Spleen (tissue), 7 donors: ENCODE results near the gene GRIA4.

ENCODE experiments used
- POLR2A ChIP-seq, 3 donors: fragments of 450-650 bp; IDR thresholded peaks; one replicate each; pipeline ENCODE4 v1.5.1; 2017; ENCODE audit warnings: antibody characterized with exemption in 3 of 3, mild to moderate bottlenecking in 1 of 3
- POLR2AphosphoS5 ChIP-seq, 3 donors: sonication (generic); formaldehyde crosslinking; IDR thresholded peaks; one replicate each; pipeline ENCODE4 v1.5.1; 2017; ENCODE audit warnings: antibody characterized with exemption in 3 of 3
- TF ChIP-seq, protein P1 (sequence below), 11 experiments: fragments of 200-600 bp in 7 of 11; fragments of 450-650 bp in 4 of 11; sonication (generic) in 4 of 11; IDR thresholded peaks in 8 of 11; conservative IDR thresholded peaks in 3 of 11; 1 replicate in 7 of 11; 2 replicates in 4 of 11; pipeline versions ENCODE4 v1.4.0 to v1.8.0; 2016 to 2021; ENCODE audit warnings: antibody characterized with exemption in 11 of 11, inconsistent platforms in 4 of 11, mild to moderate bottlenecking in 1 of 11
- donor health status: DM: no; HTN: no; CAD: no; lungs with moderate emphysema.
- donor health status: DM: no; HTN: no; CAD: no.
- donor health status: DM: no; HTN: no; CAD: no.

DNA sequence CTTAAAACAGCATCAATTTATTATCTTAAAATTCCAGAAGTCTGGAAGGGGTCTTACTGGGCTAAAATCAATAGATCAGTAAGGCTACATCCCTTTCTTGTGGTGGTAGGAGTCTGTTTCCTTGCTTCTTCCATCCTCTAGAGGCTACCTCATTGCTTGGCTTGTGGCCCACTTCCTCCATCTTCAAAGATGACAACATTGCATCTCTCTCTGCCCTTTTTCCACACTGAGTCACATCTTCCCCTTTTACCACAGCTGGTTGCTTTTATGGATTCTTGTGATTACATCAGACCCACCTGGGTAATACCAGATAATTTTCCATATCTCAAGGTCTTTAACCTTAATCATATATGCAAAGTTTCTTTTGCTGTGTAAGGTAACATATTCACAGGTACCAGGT is 60.9 kb downstream of the GRIA4 start:
- TF ChIP-seq, protein P1, sequence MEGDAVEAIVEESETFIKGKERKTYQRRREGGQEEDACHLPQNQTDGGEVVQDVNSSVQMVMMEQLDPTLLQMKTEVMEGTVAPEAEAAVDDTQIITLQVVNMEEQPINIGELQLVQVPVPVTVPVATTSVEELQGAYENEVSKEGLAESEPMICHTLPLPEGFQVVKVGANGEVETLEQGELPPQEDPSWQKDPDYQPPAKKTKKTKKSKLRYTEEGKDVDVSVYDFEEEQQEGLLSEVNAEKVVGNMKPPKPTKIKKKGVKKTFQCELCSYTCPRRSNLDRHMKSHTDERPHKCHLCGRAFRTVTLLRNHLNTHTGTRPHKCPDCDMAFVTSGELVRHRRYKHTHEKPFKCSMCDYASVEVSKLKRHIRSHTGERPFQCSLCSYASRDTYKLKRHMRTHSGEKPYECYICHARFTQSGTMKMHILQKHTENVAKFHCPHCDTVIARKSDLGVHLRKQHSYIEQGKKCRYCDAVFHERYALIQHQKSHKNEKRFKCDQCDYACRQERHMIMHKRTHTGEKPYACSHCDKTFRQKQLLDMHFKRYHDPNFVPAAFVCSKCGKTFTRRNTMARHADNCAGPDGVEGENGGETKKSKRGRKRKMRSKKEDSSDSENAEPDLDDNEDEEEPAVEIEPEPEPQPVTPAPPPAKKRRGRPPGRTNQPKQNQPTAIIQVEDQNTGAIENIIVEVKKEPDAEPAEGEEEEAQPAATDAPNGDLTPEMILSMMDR (IDR thresholded peaks at IDR 0.05 in 8 of 11, conservative IDR thresholded peaks at IDR 0.05 in 3 of 11): no peak
- no peak for TF ChIP-seq POLR2A (IDR thresholded peaks at IDR 0.05)
- TF ChIP-seq POLR2AphosphoS5 (IDR thresholded peaks at IDR 0.05): no peak
